ENCODE results near the gene CCDC24.

DNA sequence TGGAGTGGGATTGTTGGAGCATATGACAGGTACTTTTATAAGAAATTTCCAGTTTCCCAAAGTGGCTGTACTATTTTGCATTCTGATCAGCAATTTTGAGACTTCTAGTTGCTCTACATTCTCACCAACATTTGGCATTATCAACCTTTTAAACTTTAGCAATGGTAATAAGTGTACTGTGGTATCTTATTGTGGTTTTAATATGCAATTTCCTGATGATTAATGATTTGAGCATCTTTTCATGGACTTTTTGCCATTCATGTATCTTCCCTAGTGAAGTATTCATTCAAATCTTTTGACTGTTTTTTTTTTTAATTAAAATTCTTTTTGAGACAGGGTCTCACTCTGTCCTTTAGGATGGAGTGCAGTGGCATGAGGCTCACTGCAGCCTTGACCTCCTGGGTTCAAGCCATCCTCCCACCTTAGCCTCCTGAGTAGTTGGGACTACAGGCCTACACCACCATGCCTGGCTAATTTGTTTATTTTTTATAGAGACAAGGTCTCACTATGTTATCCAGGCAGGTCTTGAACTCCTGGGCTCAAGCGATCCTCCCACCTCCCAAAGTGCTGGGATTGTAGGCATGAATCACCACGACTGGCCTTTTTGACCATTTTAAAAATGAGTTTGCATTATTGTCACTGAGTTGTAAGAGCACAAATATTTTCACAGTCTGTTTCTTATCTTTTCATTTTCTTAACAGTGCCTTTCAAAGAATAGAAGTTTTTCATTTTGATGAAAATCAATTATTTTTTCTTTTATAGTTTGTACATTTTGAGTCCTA lies 47.7 kb downstream of the CCDC24 start:
- TF ChIP-seq, protein P1, sequence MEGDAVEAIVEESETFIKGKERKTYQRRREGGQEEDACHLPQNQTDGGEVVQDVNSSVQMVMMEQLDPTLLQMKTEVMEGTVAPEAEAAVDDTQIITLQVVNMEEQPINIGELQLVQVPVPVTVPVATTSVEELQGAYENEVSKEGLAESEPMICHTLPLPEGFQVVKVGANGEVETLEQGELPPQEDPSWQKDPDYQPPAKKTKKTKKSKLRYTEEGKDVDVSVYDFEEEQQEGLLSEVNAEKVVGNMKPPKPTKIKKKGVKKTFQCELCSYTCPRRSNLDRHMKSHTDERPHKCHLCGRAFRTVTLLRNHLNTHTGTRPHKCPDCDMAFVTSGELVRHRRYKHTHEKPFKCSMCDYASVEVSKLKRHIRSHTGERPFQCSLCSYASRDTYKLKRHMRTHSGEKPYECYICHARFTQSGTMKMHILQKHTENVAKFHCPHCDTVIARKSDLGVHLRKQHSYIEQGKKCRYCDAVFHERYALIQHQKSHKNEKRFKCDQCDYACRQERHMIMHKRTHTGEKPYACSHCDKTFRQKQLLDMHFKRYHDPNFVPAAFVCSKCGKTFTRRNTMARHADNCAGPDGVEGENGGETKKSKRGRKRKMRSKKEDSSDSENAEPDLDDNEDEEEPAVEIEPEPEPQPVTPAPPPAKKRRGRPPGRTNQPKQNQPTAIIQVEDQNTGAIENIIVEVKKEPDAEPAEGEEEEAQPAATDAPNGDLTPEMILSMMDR (CRISPR knock-in tag; IDR thresholded peaks at IDR 0.05) = no peak
- TF ChIP-seq ELF1 (CRISPR knock-in tag; IDR thresholded peaks at IDR 0.05) = no peak
- no peak for TF ChIP-seq ZNF24 (IDR thresholded peaks at IDR 0.05)
- no peak for TF ChIP-seq NR3C1 (CRISPR knock-in tag; IDR thresholded peaks at IDR 0.05)

All from HepG2 (cell line).